HG02884 (cell line): ENCODE results near the gene SLC10A4.
"Not testable (repeated sequence)": the region's sequence is repeated elsewhere in the genome, so short reads cannot be mapped to it uniquely, and the experiment has no call there.

ENCODE experiments used
- ATAC-seq: cut with Tn5 transposase; IDR thresholded peaks from one replicate; pipeline ENCODE4 v1.9.1; 2021; ENCODE audit warnings: mild to moderate bottlenecking, moderate library complexity; ENCODE audit not compliant: unreplicated experiment

The SLC10A4 gene

DNA sequence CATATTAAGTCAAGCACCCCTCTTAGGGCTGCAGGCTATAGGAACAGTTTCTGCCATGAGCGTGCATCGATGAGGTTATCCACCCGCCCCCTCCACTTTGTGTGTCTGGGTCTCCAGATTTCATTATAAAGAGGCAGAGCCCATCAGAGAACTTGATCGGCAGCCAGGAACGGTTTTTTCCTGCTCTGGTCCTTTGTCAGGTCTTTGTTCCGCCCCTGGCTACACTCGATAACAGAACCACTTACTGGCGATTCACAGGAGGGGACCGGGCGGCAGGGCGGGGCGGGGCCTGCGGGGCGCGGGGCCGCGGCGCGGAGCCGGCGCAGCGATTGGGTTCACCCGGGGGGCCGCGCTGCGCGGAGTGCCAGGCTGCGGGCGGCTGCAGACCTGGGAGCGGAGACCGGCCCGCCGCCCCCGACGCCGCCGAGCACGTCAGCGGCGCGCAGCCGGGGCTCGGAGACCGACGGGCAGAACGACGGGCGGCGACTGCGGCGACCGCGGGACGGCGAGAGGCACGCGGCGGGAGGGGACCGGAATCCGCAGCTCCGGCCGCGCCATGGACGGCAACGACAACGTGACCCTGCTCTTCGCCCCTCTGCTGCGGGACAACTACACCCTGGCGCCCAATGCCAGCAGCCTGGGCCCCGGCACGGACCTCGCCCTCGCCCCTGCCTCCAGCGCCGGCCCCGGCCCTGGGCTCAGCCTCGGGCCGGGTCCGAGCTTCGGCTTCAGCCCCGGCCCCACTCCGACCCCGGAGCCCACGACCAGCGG is at the start of gene SLC10A4:
SLC10A4 (plus strand) TSS at position 338 of the 771 bp plus-strand sequence; CDS start at position 557, 219 bp downstream.
- no peak for ATAC-seq

DNA sequence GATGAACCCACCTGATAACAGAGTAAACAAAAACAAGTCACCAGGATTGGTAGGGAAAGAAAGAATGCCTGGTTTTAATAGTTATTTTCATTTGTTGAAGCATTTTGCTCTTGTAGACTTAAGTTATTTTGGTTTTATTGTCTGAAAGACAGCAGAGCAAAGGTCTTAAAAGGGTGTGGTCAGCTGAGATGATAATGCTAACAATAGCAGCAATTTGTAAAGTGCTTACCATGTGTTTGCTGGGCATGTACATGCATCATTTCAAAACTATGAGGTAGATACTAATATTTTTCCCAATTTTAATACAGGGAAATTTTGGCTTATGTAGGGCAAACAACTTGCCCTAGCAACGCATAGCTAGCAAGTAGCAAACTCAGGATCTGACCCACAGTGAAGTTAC is 46.8 kb upstream of the SLC10A4 start:
- no peak for ATAC-seq

DNA sequence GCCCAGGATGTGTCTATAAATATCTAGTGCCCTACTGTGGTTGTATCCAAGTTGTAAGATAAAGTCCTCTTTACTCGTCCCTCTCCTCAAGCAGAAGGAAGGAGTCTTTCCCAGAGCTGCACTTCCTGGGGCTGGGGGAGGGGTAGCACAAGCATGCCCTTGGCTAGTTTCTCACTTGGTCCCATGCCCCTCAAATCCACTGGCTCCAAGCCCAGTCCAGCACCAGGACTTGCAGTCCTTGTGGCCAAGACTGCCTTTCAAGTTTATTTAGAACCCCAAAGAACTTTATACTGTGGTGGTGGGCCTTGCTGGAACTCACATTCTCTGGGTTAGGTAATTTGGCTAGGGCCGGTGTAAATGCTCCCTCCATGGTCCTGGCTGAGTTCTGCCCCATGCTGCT is 43.2 kb upstream of the SLC10A4 start:
- ATAC-seq, result no peak

DNA sequence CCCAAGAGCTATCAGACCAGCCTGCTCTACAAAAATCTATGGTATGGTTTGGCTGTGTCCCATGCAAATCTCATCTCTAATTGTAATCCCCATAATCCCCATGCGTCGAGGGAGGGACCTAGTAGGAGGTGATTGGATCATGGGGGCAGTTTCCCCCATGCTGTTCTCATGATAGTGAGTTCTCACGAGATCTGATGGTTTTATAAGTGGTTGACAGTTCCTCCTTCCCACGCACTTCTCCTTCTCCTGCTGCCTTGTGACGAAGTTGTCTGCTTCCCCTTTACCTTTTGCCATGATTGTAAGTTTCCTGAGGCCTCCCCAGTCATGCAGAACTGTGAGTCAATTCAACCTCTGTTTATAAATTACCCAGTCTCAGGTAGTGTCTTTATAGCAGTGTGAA is 42.2 kb upstream of the SLC10A4 start:
- not testable (repeated sequence) for ATAC-seq

- ATAC-seq, result no peak
These were observed 37.4 kb upstream of the SLC10A4 start for GRCh38 chr4:48445704-48446103.

- ATAC-seq, result no peak
These were observed 36.5 kb upstream of the SLC10A4 start for GRCh38 chr4:48446642-48447041.

GRCh38 chr4:48449151-48449550 is 34.0 kb upstream of the SLC10A4 start:
- ATAC-seq, result no peak

DNA sequence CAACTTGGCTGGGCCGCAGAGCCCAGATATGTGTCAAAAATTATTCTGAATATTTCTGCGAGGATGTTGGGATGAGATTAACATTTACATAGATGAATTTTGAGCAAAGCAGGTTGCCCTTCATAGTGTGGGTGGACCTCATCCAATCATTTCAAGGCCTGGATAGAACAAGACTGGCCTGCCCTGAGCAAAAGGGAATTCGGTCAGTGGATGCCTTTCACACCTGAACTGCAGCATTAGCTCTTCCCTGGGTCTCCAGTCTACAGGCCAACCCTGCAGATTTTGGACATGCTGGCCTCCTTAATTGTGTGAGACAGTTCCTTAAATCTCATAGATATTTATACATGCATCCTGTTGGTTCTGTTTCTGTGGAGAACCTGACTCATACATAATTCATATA is 32.4 kb upstream of the SLC10A4 start:
- ATAC-seq, result no peak

- not testable (repeated sequence) for ATAC-seq
These were observed 31.5 kb upstream of the SLC10A4 start for GRCh38 chr4:48451656-48452055.

DNA sequence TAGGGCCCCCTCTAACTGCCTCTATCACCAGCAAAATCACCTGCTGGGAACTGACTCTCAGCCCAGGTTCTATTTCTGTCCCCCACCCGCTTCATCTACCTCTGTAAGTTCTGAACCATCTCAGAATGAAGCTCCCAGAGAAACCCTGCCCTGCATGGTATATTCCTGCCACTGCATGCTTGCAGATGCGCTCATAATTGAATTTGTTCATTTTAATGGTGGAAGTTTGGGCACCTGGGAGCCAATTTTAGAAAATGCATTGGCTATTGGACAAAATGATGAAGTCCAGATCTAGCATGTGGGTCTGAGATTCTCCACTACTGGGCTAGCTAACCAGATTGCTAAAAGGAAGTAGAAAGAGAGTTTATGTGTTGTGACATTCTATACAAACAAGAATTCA is 28.6 kb upstream of the SLC10A4 start:
- ATAC-seq, result no peak

GRCh38 chr4:48461000-48461399 is 22.1 kb upstream of the SLC10A4 start:
- ATAC-seq, result no peak

GRCh38 chr4:48462363-48462762 is 20.8 kb upstream of the SLC10A4 start:
- ATAC-seq, result no peak

GRCh38 chr4:48467442-48467841 is 15.7 kb upstream of the SLC10A4 start:
- no peak for ATAC-seq

GRCh38 chr4:48467891-48468290 is 15.3 kb upstream of the SLC10A4 start:
- ATAC-seq, result no peak

- ATAC-seq, result no peak
These were observed 13.0 kb upstream of the SLC10A4 start for GRCh38 chr4:48470137-48470536.

DNA sequence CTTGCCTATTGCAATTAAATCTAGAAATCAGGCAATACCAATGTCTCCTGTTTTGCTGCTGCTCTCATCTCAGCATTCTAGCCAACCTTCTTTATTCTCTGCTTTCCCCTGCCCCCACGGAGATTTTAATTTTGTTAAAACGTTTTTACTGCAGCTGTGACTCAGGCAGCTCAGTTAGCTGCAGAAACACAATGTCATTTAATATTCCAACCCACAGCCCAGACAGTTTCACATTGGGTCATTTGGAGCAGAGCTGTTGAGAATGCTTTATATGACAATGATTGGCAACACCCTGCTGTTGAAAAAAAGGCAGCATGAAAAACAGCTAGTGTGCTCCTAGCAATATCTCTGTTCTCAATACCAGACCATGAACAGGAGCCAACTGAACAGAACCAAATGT is 12.6 kb upstream of the SLC10A4 start:
- no peak for ATAC-seq

DNA sequence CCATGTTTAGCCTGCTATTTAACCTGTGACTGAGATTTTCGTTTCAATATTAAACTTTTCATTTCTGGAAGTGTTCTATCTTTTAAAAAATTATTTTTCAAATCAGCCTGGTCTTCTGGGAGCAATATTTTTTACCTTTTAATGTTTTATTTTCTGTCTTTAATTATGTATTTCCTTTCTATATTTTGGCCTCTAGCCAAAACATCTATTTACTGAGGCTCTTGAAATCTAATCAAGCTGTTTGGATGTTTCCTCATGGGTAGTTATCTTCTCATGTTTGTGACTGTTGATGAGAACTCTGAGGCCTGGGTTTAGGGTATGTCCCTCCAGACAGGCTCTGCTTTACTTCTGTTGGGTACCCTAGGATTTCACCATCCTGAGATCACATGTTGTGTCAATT is 10.3 kb upstream of the SLC10A4 start:
- ATAC-seq, result no peak

- ATAC-seq, result no peak
These were observed 7.4 kb upstream of the SLC10A4 start for GRCh38 chr4:48475770-48476169.

DNA sequence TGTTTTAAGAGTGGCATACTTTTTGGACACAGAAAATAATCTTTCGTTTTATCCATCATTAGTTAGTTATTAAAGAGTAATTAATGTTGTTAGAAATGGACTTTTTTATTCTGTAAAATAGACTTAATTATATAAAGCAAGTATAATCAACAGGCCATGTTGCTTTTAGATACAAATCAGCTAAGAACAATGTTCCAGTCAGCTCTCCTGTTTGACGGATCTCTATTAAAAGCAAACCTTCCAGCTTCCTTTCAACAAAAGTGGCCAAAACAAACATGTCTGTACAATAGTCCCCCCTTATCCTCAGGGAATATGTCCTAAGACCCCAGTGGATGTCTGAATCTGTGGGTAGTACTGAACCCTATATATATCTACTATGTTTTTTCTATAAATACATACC is 4.9 kb upstream of the SLC10A4 start:
- no peak for ATAC-seq

GRCh38 chr4:48481581-48481980 is 1.6 kb upstream of the SLC10A4 start:
- no peak for ATAC-seq

GRCh38 chr4:48483777-48484493 is 792 bp downstream of the SLC10A4 start:
- no peak for ATAC-seq

- no peak for ATAC-seq
These were observed 1.5 kb downstream of the SLC10A4 start for GRCh38 chr4:48484494-48485168.
